AG09309 (cell line): ENCODE measurements around the gene URAD.

Experiments
- DNase-seq: peaks from one replicate; pipeline ENCODE4 v3.0.0-alpha.2; 2010; ENCODE audit warnings: low read depth
- H3K4me3 ChIP-seq: 2 replicates; pipeline ENCODE4 v1.5.1; 2011; ENCODE audit warnings: mild to moderate bottlenecking, low read depth, low read length, moderate library complexity; ENCODE audit not compliant: control insufficient read depth
- TF ChIP-seq, protein P1 (sequence below): IDR thresholded peaks from 2 replicates; pipeline ENCODE4 v1.5.1; 2011; ENCODE audit warnings: mild to moderate bottlenecking, low read depth, low read length, inconsistent platforms; ENCODE audit not compliant: insufficient read depth, control insufficient read depth; ENCODE audit errors: missing control alignments

Gene URAD

DNA sequence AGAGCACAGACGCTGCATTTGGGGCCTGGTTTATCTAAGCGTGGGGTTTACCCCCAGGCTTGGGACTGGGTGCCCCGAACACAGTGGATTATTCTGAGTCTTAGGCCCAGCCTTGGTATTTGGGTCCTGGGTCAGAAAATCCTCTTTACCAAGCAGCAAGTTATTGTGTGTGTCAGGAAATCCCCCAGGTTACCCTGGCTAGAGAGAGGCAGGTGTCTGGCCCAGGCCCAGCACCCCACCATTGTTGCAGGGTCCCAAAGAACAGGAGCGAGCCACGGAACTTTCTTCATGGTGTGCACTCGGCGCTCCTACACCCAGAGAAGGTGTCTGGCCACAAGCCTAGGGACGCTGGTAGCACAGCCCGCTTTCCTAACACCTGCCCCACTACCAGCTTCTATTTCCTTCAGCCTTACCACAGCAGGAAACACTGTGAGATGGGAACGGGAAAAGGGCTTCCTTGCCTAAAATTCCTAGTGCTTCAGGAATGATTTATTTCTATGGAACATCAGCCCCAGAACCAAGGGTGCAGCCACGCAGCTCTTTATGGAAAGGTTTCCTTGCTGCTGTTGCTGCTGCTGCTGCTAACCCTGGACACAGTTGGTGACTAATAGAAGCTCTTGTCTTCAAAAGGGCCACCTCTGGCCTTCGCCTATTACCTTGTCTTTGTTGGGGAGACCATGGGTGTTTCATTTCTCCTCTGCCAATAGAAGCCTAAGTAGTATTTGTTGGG lies 12.0 kb downstream of the URAD start:
- no peak overlapping the region for H3K4me3 ChIP-seq
- DNase-seq = no peak
- TF ChIP-seq, protein P1, sequence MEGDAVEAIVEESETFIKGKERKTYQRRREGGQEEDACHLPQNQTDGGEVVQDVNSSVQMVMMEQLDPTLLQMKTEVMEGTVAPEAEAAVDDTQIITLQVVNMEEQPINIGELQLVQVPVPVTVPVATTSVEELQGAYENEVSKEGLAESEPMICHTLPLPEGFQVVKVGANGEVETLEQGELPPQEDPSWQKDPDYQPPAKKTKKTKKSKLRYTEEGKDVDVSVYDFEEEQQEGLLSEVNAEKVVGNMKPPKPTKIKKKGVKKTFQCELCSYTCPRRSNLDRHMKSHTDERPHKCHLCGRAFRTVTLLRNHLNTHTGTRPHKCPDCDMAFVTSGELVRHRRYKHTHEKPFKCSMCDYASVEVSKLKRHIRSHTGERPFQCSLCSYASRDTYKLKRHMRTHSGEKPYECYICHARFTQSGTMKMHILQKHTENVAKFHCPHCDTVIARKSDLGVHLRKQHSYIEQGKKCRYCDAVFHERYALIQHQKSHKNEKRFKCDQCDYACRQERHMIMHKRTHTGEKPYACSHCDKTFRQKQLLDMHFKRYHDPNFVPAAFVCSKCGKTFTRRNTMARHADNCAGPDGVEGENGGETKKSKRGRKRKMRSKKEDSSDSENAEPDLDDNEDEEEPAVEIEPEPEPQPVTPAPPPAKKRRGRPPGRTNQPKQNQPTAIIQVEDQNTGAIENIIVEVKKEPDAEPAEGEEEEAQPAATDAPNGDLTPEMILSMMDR = no peak

DNA sequence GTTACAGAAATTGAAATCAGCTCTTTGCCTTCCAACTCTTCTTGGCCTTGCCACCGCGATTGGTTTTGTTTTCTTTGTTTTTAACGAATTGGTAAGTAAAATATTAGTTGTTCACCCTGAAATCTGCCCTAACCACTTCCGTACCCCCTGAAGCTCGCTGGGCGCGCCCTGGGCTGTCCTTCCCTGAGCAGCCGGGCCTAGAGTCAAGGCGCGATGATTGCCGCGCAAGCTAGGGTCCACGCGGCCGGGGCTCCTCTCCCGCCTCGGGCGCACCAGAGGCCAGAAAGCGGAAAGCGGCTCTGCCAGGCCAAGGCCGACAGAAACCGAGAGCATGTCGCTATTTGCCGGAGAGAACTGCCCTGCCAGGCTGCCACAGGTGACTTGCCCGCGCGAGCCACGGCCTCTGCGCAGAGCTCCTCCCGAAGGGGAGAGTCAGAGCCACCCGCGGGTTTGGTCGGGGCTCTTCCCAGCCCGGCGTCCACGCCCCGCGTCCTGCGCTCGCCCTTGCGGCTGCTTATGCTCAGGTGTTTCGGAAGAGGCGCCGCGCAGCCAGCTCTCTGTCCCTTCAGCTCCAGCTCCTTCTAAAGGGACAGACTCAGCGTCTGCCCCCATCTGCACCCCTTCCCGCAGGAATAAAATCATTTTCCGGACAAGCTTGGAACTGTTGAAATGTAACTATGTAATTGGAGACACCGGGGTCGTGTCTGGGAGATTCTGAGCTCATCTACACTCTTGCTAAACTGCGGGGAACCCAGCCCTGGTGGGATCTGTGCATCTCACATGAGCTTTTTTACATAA lies 12.7 kb downstream of the URAD start:
- DNase-seq = no peak
- H3K4me3 ChIP-seq = no peak overlapping the region
- TF ChIP-seq, protein P1 = no peak

DNA sequence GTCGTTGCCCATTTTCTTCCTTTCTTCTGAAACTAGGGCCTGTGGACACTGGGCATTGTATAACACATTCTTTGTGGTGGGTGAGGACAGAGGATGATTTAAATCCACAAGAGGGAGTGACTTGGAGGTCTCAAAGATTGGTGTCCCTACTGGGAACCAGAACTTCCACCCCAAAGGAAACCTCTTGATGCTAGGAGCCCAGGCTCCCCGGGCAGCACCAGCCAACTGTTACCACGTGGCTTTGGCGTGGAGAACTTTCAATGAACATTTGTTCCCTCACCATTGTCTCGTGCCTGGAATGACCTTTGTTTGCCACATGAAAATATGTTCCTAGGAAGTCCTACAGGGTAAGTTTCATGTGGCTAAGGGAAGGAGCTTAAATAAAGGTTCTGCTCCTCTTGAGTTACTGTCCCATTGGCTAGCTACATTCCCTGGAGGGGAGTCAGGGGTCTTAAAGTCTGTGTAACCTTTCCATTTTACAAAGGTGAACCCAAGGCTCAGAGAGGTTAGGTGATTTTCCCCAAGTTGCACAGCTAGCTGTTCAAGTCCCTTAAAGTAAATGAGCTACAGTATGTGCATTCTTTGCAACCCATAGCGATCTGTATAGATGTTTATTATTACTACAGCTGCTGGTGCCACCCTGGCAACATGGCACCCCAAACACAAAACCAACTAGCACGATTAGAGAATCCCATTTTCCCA lies 14.4 kb downstream of the URAD start:
- DNase-seq = no peak
- TF ChIP-seq, protein P1 = no peak
- H3K4me3 ChIP-seq = no peak overlapping the region

DNA sequence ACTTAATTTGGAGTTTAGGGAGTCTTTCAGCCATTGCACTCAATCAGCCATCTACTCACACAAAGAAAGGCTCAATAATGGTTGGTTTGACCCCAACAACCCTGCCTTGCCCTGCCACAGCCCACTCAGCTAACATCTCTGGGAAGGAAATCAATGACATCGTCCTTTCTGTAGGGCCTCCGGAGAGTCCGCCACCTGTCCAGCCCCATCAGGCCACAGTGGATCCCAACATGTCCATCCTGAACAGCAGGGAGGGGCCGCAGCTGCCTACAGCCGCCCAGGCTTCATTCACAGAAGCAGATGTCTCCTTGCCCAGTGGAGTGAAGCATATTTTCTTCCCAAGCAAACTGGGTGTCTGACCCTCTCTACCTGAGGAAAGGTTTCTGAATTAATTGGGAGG lies 15.2 kb downstream of the URAD start:
- H3K4me3 ChIP-seq = no peak overlapping the region
- TF ChIP-seq, protein P1 = no peak
- no peak for DNase-seq

DNA sequence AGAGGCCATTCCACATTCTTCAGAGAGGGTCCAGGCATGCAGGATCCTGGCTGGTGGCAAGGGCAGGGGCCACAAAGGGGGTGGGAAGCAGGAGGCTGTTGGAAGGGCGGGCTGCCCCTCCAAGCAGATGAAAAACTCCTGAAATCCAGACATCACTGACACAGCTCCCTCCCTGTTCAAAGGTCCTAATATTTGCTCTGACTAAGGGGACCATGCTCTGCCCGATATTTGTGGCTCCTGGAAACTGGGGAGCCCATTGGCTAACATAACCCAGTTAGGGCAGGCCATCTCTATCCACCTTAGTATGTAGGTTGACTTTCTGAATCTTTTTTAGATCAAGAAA lies 16.0 kb downstream of the URAD start:
- TF ChIP-seq, protein P1 = no peak
- no peak overlapping the region for H3K4me3 ChIP-seq
- DNase-seq = no peak

DNA sequence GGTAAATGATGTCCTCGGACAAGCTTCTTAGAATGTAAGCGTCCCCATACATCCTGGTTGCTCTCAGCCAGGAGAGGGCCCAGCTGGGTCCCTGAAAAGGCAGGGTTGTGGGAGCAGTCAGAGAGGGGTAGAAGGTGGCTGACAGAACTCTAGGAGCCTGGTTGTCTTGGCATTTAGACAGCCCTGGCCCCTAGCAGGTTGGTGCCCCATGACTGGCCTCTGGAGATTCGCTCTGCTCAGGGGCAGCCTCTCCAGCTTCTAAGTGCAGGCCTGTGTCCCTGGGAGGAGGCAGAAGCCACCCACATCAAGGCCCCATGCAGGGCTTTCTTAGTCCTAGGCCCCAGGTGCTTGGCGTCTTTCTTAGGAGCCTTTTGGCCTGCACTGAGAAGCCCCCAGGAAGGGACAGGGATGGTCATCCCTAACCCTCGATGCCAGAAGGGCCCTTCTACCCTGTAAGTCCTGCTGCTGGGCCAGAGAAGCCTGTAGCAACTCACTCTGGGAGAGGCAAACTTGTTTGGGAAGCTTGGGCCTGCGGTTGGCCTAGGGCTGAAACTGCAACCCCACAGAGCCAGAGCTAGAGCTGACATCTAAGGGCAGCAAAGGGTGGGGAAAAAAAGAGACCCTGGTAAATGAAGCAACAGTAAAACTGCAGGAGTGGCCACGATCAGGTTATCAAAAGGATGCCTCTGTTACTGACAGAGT lies 16.6 kb downstream of the URAD start:
- DNase-seq = no peak
- H3K4me3 ChIP-seq = no peak overlapping the region
- TF ChIP-seq, protein P1 = no peak
